Measurements from ENCODE around the gene NKD1.

NKD1 gene

GRCh38 chr16:50624449-50624970, 76.3 kb downstream of the NKD1 start:
- Histone ChIP-seq H2AFZ (ENCODE audit: low read length) (no peak overlapping the region), H3K9me3 (replicated peaks; ENCODE audit: insufficient read depth, low read length) (no peaks in the 10 kb centered on the region), H3K4me2 (ENCODE audit: low read depth, low read length) (no peak overlapping the region), H3K4me1 (ENCODE audit: low read length) (no peaks in the 10 kb centered on the region), H3F3A (ENCODE audit: insufficient read depth, low read length) (no peaks in the 10 kb centered on the region), H3K4me3 (ENCODE audit: low read length) (no peak overlapping the region), H3K27me3 (replicated peaks; ENCODE audit: insufficient read depth, low read length) (no peaks in the 10 kb centered on the region), H3K27ac (ENCODE audit: low read length) (no peak overlapping the region), H4K20me1 (ENCODE audit: insufficient read depth, low read length) (no peaks in the 10 kb centered on the region), H3K36me3 (replicated peaks; ENCODE audit: insufficient read depth, low read length) (no peaks in the 10 kb centered on the region), H3K79me2 (ENCODE audit: low read length) (no peaks in the 10 kb centered on the region), H3K9ac (ENCODE audit: low read length) (no peak overlapping the region), H3K9me2 (replicated peaks; ENCODE audit: insufficient read depth, low read length) (no peaks in the 10 kb centered on the region)
- no peak for DNase-seq
- no peak for TF ChIP-seq EZH2 (optimal IDR thresholded peaks at IDR 0.05; ENCODE audit: low read depth, low read length)
- TF ChIP-seq CTCF (IDR thresholded peaks at IDR 0.05; ENCODE audit: low read length), result no peak
- no peak for TF ChIP-seq EZH2phosphoT487 (IDR thresholded peaks at IDR 0.05; ENCODE audit: low read length)

- TF ChIP-seq CTCF (IDR thresholded peaks at IDR 0.05; ENCODE audit: low read length) (no peak), EZH2phosphoT487 (IDR thresholded peaks at IDR 0.05; ENCODE audit: low read length) (no peak), EZH2 (optimal IDR thresholded peaks at IDR 0.05; ENCODE audit: low read depth, low read length) (no peak)
- H3K9ac ChIP-seq (ENCODE audit: low read length), result no peak overlapping the region
- H3K36me3 ChIP-seq (replicated peaks; ENCODE audit: insufficient read depth, low read length), result no peaks in the 10 kb centered on the region
Measured at GRCh38 chr16:50625374-50625773, 77.2 kb downstream of the NKD1 start.

GRCh38 chr16:50626868-50627267, 78.7 kb downstream of the NKD1 start:
- no peak for DNase-seq
- Histone ChIP-seq H3K4me1 (ENCODE audit: low read length) (no peaks in the 10 kb centered on the region), H3K4me3 (ENCODE audit: low read length) (no peak overlapping the region), H3K9me3 (replicated peaks; ENCODE audit: insufficient read depth, low read length) (no peaks in the 10 kb centered on the region), H3K9ac (ENCODE audit: low read length) (no peak overlapping the region), H3K36me3 (replicated peaks; ENCODE audit: insufficient read depth, low read length) (no peaks in the 10 kb centered on the region), H3F3A (ENCODE audit: insufficient read depth, low read length) (no peaks in the 10 kb centered on the region), H3K9me2 (replicated peaks; ENCODE audit: insufficient read depth, low read length) (no peaks in the 10 kb centered on the region), H3K4me2 (ENCODE audit: low read depth, low read length) (no peak overlapping the region), H3K27me3 (replicated peaks; ENCODE audit: insufficient read depth, low read length) (no peaks in the 10 kb centered on the region), H2AFZ (ENCODE audit: low read length) (no peak overlapping the region), H3K79me2 (ENCODE audit: low read length) (no peaks in the 10 kb centered on the region), H3K27ac (ENCODE audit: low read length) (no peak overlapping the region), H4K20me1 (ENCODE audit: insufficient read depth, low read length) (no peaks in the 10 kb centered on the region)
- TF ChIP-seq CTCF (IDR thresholded peaks at IDR 0.05; ENCODE audit: low read length) (no peak), EZH2phosphoT487 (IDR thresholded peaks at IDR 0.05; ENCODE audit: low read length) (no peak), EZH2 (optimal IDR thresholded peaks at IDR 0.05; ENCODE audit: low read depth, low read length) (no peak)

More at GRCh38 chr16:50625374-50625773, 77.2 kb downstream of the NKD1 start:
- Histone ChIP-seq H3K4me3 (ENCODE audit: low read length) (no peak overlapping the region), H3K4me2 (ENCODE audit: low read depth, low read length) (no peak overlapping the region), H3K27ac (ENCODE audit: low read length) (no peak overlapping the region), H3K4me1 (ENCODE audit: low read length) (no peaks in the 10 kb centered on the region), H3K27me3 (replicated peaks; ENCODE audit: insufficient read depth, low read length) (no peaks in the 10 kb centered on the region), H3K9me2 (replicated peaks; ENCODE audit: insufficient read depth, low read length) (no peaks in the 10 kb centered on the region), H3K79me2 (ENCODE audit: low read length) (no peaks in the 10 kb centered on the region), H2AFZ (ENCODE audit: low read length) (no peak overlapping the region), H3K9me3 (replicated peaks; ENCODE audit: insufficient read depth, low read length) (no peaks in the 10 kb centered on the region), H3F3A (ENCODE audit: insufficient read depth, low read length) (no peaks in the 10 kb centered on the region), H4K20me1 (ENCODE audit: insufficient read depth, low read length) (no peaks in the 10 kb centered on the region)
- no peak for DNase-seq

Measured in MM.1S (cell line).